Nephron progenitor cell (in vitro differentiated cells): ENCODE results near the gene TMIGD1.

Source experiments
- DNase-seq: peaks from one replicate; pipeline ENCODE4 v3.0.0; 2021
- H3K27ac Mint-ChIP-seq: 2 replicates; pipeline ENCODE4 v1.8.0; 2021; ENCODE audit warnings: mild to moderate bottlenecking, moderate library complexity, mixed read lengths
- H3K27me3 Mint-ChIP-seq: 2 replicates; pipeline ENCODE4 v1.8.0; 2021; ENCODE audit warnings: mild to moderate bottlenecking, low read depth, mixed read lengths; ENCODE audit not compliant: poor library complexity
- H3K36me3 Mint-ChIP-seq: 2 replicates; pipeline ENCODE4 v1.8.0; 2021; ENCODE audit warnings: low read depth, mixed read lengths
- H3K4me1 Mint-ChIP-seq: 2 replicates; pipeline ENCODE4 v1.8.0; 2021; ENCODE audit warnings: mixed read lengths
- H3K4me3 Mint-ChIP-seq: 2 replicates; pipeline ENCODE4 v1.8.0; 2021; ENCODE audit warnings: mild to moderate bottlenecking, moderate library complexity, mixed read lengths
- H3K9me3 Mint-ChIP-seq: 2 replicates; pipeline ENCODE4 v1.8.0; 2021; ENCODE audit warnings: mild to moderate bottlenecking, moderate library complexity, mixed read lengths
- CTCF ChIP-seq: fragments of 200-600 bp; sonication (generic); IDR thresholded peaks from 2 replicates; pipeline ENCODE4 v1.5.0; 2021; ENCODE audit warnings: antibody characterized with exemption

The TMIGD1 gene

GRCh38 chr17:30299000-30299399 lies 34.9 kb downstream of the TMIGD1 start:
- H3K36me3 Mint-ChIP-seq, result no peaks in the 10 kb centered on the region
- H3K4me3 Mint-ChIP-seq, result no peak overlapping the region
- no peaks in the 10 kb centered on the region for H3K4me1 Mint-ChIP-seq
- H3K9me3 Mint-ChIP-seq, result peaks cover 13% of the 10 kb centered on the region
- TF ChIP-seq CTCF, result no peak
- DNase-seq, result no peak
- H3K27ac Mint-ChIP-seq, result no peak overlapping the region
- peaks cover 5% of the 10 kb centered on the region for H3K27me3 Mint-ChIP-seq

DNA sequence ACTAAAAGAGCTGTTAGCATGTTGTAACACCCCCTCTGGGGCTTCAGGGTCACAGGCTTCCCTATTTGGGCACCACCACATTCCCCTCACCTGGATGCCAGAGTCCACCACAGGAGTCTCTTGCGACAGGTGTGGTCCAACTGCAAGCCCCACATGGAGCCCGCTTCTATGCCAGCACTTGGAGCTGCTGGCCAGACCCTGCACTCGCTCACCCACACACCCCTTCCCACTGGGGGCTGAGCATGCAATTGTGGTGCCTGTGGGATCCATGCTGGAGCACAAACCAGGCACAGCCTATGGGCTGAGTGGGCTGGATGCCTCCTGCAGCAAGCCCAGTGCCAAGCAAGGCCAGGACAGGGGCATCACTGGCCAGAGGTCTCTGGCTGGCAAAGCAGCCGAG lies 36.1 kb downstream of the TMIGD1 start:
- Mint-ChIP-seq H3K4me1 (no peaks in the 10 kb centered on the region), H3K4me3 (no peak overlapping the region), H3K9me3 (peaks cover 13% of the 10 kb centered on the region), H3K36me3 (no peaks in the 10 kb centered on the region), H3K27ac (no peak overlapping the region), H3K27me3 (peaks cover 3% of the 10 kb centered on the region)
- DNase-seq, result no peak
- TF ChIP-seq CTCF, result no peak

DNA sequence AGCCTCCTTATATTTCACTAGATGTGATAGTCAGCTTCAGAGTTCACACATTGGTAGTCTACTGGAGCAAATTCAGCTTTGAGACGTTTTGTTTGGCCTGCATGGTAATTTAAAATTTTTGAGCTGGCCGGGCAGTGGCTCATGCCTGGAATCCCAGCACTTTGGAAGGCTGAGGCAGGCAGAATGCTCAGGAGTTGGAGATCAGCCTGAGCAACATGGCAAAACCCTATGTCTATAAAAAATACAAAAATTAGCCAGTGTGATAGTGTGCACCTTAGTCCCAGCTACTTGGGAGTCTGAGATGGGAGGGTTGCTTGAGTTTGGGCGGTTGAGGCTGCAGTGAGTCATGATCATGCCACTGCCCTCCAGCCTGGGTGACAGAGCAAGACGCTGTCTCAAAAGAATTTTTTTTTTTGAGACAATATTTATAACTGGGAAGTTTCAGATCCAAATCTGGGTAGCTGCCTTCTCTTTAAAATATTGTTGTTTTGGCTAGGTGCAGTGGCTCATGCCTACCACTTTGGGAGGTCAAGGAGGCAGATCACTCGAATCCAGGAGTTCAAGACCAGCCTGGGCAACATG lies 37.3 kb downstream of the TMIGD1 start:
- Mint-ChIP-seq H3K27me3 (peaks cover 7% of the 10 kb centered on the region), H3K27ac (no peak overlapping the region), H3K9me3 (peaks cover 13% of the 10 kb centered on the region), H3K4me3 (no peak overlapping the region), H3K4me1 (no peaks in the 10 kb centered on the region), H3K36me3 (no peaks in the 10 kb centered on the region)
- DNase-seq, result no peak
- TF ChIP-seq CTCF, result no peak

GRCh38 chr17:30292286-30292858 lies 41.5 kb downstream of the TMIGD1 start:
- H3K36me3 Mint-ChIP-seq, result peaks cover 11% of the 10 kb centered on the region
- peak overlapping the region; percentile 74 for H3K4me3 Mint-ChIP-seq
- no peak for DNase-seq
- H3K9me3 Mint-ChIP-seq, result no peaks in the 10 kb centered on the region
- peaks cover 6% of the 10 kb centered on the region for H3K27me3 Mint-ChIP-seq
- H3K4me1 Mint-ChIP-seq, result peaks cover 14% of the 10 kb centered on the region
- no peak for TF ChIP-seq CTCF
- no peak overlapping the region for H3K27ac Mint-ChIP-seq

- H3K27me3 Mint-ChIP-seq, result peaks cover 4% of the 10 kb centered on the region
- TF ChIP-seq CTCF, result no peak
- H3K36me3 Mint-ChIP-seq, result peaks cover 17% of the 10 kb centered on the region
- H3K9me3 Mint-ChIP-seq, result no peaks in the 10 kb centered on the region
- H3K27ac Mint-ChIP-seq, result peak within 1 kb of the TSS; percentile 63
- peaks cover 14% of the 10 kb centered on the region for H3K4me1 Mint-ChIP-seq
- DNase-seq, result peak; percentile 77
- H3K4me3 Mint-ChIP-seq, result peak within 1 kb of the TSS; percentile 93
Observed at GRCh38 chr17:30291543-30292285, 42.1 kb downstream of the TMIGD1 start, which contains the start of gene BLMH. TSS of gene BLMH (minus strand) at chr17:30291944. CDS start at chr17:30291819, 125 bp downstream.
